Keratinocyte (primary cell): ENCODE data around the gene IGSF1. TPM values are rescaled to one million over a fixed set of nuclear protein-coding genes. Genes with fewer than 3 reads are reported as not detected.
"Not testable (repeated sequence)": the region's sequence is repeated elsewhere in the genome, so short reads cannot be mapped to it uniquely, and the experiment has no call there.

Source experiments
- DNase-seq: peaks from one replicate; pipeline ENCODE4 v3.0.0-alpha.2; 2011; ENCODE audit warnings: low read depth, missing footprints, low spot score
- FAIRE-seq: peaks from 2 replicates; lab custom pipeline; 2011; peaks lifted over from hg19 to GRCh38; lab: Jason Lieb, UNC
- H2AFZ ChIP-seq: 2 replicates; pipeline ENCODE4 v1.6.0; 2012; ENCODE audit warnings: low read length, control low read depth, inconsistent platforms; ENCODE audit not compliant: control insufficient read depth
- H3K27ac ChIP-seq: 2 replicates; pipeline ENCODE4 v1.5.1; 2011; ENCODE audit warnings: low read length; ENCODE audit not compliant: control insufficient read depth, insufficient read depth
- H3K27me3 ChIP-seq: 3 replicates; pipeline ENCODE4 v1.6.0; 2011; ENCODE audit warnings: low read length; ENCODE audit not compliant: control insufficient read depth, insufficient read depth; ENCODE audit errors: extremely low read depth
- H3K36me3 ChIP-seq, 2 experiments: 2 replicates in 1 of 2; 3 replicates in 1 of 2; pipeline ENCODE4 v1.5.1; 2011; ENCODE audit warnings: low read length in 2 of 2, mild to moderate bottlenecking in 1 of 2; ENCODE audit not compliant: control insufficient read depth in 2 of 2, insufficient read depth in 2 of 2; ENCODE audit errors: extremely low read depth in 1 of 2
- H3K4me1 ChIP-seq: 3 replicates; pipeline ENCODE4 v1.5.1; 2011; ENCODE audit warnings: low read length; ENCODE audit not compliant: control insufficient read depth, insufficient read depth; ENCODE audit errors: extremely low read depth
- H3K4me2 ChIP-seq: 3 replicates; pipeline ENCODE4 v1.6.0; 2011; ENCODE audit warnings: low read depth, low read length; ENCODE audit not compliant: control insufficient read depth, insufficient read depth; ENCODE audit errors: extremely low read depth
- H3K4me3 ChIP-seq, 3 experiments: fragments of 200-600 bp in 1 of 3; sonication (generic) in 1 of 3; 2 replicates in 2 of 3; 3 replicates in 1 of 3; pipeline ENCODE4 v1.5.1; 2011 to 2016; ENCODE audit warnings: low read length in 3 of 3, mild to moderate bottlenecking in 3 of 3, control low read depth in 2 of 3, inconsistent platforms in 1 of 3, low read depth in 1 of 3, mixed read lengths in 1 of 3, mixed run types in 1 of 3, moderate library complexity in 1 of 3; ENCODE audit not compliant: control insufficient read depth in 2 of 3, insufficient read depth in 2 of 3; ENCODE audit errors: extremely low read depth in 1 of 3
- H3K79me2 ChIP-seq: 2 replicates; pipeline ENCODE4 v1.6.0; 2012; ENCODE audit warnings: low read length; ENCODE audit not compliant: control insufficient read depth, insufficient read depth
- H3K9ac ChIP-seq: 3 replicates; pipeline ENCODE4 v1.6.0; 2011; ENCODE audit warnings: low read length; ENCODE audit not compliant: control insufficient read depth, insufficient read depth; ENCODE audit errors: extremely low read depth
- H3K9me1 ChIP-seq: 3 replicates; pipeline ENCODE4 v1.6.0; 2011; ENCODE audit warnings: low read length; ENCODE audit not compliant: control insufficient read depth, insufficient read depth; ENCODE audit errors: extremely low read depth
- H3K9me3 ChIP-seq: 2 replicates; pipeline ENCODE4 v1.5.1; 2012; ENCODE audit warnings: low read depth, low read length; ENCODE audit not compliant: control insufficient read depth
- H4K20me1 ChIP-seq: 3 replicates; pipeline ENCODE4 v1.6.0; 2011; ENCODE audit warnings: low read length; ENCODE audit not compliant: control insufficient read depth, insufficient read depth; ENCODE audit errors: extremely low read depth
- EZH2 ChIP-seq: IDR thresholded peaks from one replicate; pipeline ENCODE4 v1.6.1; 2012; ENCODE audit warnings: inconsistent platforms, mild to moderate bottlenecking, low read length, moderate library complexity
- dilution Hi-C: fragments of 300-500 bp; cut with MboI; formaldehyde crosslinking; loops from one replicate; pipeline ENCODE4 v1.7.0; 2020; ENCODE audit warnings: low sequenced_read_pairs; ENCODE audit not compliant: extremely low pct_ligation_motif_present
- polyA plus RNA-seq, 5 experiments: library from polyadenylated mRNA; depleted of rRNA in 3 of 5; stranded (reverse) in 3 of 5; stranded (forward) in 1 of 5; unstranded in 1 of 5; fragments of >200 nt; gene quantifications; 1 replicate in 1 of 5; 2 replicates in 3 of 5; 3 replicates in 1 of 5; pipeline versions ENCODE4 v1.2.1 to v1.2.3, GENCODE V29; 2011 to 2012; ENCODE audit warnings: missing spikeins in 2 of 5, low read depth in 1 of 5, low replicate concordance in 1 of 5
- TF ChIP-seq, protein P1 (sequence below), 3 experiments: IDR thresholded peaks in 1 of 3; conservative IDR thresholded peaks in 1 of 3; optimal IDR thresholded peaks in 1 of 3; 2 replicates in 2 of 3; 3 replicates in 1 of 3; pipeline versions ENCODE3 to v1.5.1; 2011; ENCODE audit warnings: low read length in 3 of 3, mild to moderate bottlenecking in 3 of 3, moderate library complexity in 2 of 3, control low read depth in 1 of 3, inconsistent platforms in 1 of 3; ENCODE audit not compliant: insufficient read depth in 2 of 3; ENCODE audit errors: extremely low read depth in 1 of 3

IGSF1 gene
- polyA plus RNA-seq, 1 donor (not counting 4 experiments of a cell fraction or from before 2014, with no cell fraction given) = not detected

DNA sequence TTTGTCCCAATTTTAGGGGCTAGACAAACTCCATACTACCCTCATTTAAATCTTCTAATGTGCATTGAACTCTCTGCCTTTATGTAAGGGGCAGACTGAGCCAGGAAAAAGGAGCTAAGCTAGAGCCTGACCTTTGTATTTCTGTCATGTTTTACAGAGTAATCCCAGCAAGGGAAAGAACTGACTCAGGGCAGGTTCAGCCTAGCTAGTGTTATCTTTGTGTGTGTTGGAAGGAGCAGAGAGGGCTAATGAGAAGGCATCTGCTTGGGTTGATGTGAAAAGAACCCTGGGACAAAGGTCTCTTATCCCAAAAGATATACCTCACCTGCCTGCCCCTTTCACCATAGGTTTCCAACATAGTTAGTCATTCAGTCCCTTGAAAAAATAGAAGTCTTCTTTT, 31.7 kb downstream of the IGSF1 start:
- Histone ChIP-seq H3K79me2 (no peaks in the 10 kb centered on the region), H3K4me1 (no peaks in the 10 kb centered on the region), H3K9me1 (no peaks in the 10 kb centered on the region), H4K20me1 (no peaks in the 10 kb centered on the region), H3K9me3 (no peaks in the 10 kb centered on the region), H3K27ac (no peak overlapping the region), H3K4me3 (no peak overlapping the region), H3K9ac (no peak overlapping the region), H2AFZ (no peak overlapping the region), H3K27me3 (no peaks in the 10 kb centered on the region), H3K36me3 (no peaks in the 10 kb centered on the region), H3K4me2 (no peak overlapping the region)
- DNase-seq (no peak), FAIRE-seq (no peak)
- dilution Hi-C loops = no loop called here
- no peak for TF ChIP-seq EZH2
- TF ChIP-seq, protein P1, sequence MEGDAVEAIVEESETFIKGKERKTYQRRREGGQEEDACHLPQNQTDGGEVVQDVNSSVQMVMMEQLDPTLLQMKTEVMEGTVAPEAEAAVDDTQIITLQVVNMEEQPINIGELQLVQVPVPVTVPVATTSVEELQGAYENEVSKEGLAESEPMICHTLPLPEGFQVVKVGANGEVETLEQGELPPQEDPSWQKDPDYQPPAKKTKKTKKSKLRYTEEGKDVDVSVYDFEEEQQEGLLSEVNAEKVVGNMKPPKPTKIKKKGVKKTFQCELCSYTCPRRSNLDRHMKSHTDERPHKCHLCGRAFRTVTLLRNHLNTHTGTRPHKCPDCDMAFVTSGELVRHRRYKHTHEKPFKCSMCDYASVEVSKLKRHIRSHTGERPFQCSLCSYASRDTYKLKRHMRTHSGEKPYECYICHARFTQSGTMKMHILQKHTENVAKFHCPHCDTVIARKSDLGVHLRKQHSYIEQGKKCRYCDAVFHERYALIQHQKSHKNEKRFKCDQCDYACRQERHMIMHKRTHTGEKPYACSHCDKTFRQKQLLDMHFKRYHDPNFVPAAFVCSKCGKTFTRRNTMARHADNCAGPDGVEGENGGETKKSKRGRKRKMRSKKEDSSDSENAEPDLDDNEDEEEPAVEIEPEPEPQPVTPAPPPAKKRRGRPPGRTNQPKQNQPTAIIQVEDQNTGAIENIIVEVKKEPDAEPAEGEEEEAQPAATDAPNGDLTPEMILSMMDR (optimal IDR thresholded peaks at IDR 0.05 in 1 of 3, IDR thresholded peaks at IDR 0.05 in 1 of 3, conservative IDR thresholded peaks at IDR 0.05 in 1 of 3; ENCODE audit: extremely low read depth in 1 of 3, insufficient read depth in 2 of 3, low read length in 3 of 3) = no peak

DNA sequence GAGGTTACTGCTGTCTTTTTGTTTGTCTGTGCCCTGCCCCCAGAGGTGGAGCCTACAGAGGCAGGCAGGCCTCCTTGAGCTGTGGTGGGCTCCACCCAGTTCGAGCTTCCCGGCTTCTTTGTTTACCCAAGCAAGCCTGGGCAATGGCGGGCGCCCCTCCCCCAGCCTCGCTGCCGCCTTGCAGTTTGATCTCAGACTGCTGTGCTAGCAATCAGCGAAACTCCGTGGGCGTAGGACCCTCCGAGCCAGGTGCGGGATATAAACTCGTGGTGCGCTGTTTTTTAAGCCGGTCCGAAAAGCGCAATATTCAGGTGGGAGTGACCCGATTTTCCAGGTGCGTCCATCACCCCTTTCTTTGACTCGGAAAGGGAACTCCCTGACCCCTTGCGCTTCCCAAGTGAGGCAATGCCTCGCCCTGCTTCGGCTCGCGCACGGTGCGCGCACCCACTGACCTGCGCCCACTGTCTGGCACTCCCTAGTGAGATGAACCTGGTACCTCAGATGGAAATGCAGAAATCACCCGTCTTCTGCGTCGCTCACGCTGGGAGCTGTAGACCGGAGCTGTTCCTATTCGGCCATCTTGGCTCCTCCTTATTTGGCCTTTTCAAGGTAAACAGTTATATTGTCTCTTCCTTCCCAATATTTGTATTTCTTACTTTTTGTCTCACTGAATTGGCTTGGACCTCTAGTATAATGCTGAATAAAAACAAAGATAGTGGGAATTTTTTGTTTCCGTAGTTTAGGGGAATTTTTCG, 37.9 kb downstream of the IGSF1 start:
- H3K9me1 ChIP-seq, dilution Hi-C loops, FAIRE-seq, H3K4me3 ChIP-seq, H3K36me3 ChIP-seq, H3K27ac ChIP-seq, H2AFZ ChIP-seq, H3K27me3 ChIP-seq, H3K79me2 ChIP-seq, H3K4me2 ChIP-seq, H3K9ac ChIP-seq, H3K4me1 ChIP-seq, H3K9me3 ChIP-seq, DNase-seq, H4K20me1 ChIP-seq: not testable (repeated sequence)

DNA sequence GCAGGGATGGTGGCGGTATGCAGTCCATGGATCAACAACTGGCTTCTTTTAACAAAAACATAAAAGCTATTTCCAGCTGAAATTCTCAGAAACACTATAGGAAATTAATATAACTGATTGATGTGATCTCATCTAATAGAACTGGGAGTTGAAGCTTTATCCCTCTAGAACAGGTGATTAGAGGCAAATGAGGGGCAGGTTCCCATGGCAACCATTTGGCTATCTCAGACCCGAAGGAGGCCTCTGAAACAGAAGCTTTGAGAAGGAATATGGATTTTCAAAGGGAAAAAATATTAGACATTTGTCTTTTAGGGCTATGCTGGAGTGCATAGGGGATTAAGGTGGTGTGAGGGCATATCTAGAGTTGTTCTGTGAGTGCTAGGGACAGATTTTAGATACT, 50.0 kb downstream of the IGSF1 start:
- Histone ChIP-seq H4K20me1 (no peaks in the 10 kb centered on the region), H3K4me2 (no peak overlapping the region), H3K4me3 (no peak overlapping the region), H2AFZ (no peak overlapping the region), H3K27ac (no peak overlapping the region), H3K9me3 (no peaks in the 10 kb centered on the region), H3K79me2 (no peaks in the 10 kb centered on the region), H3K27me3 (no peaks in the 10 kb centered on the region), H3K9me1 (no peaks in the 10 kb centered on the region), H3K9ac (no peak overlapping the region), H3K36me3 (no peaks in the 10 kb centered on the region), H3K4me1 (no peaks in the 10 kb centered on the region)
- DNase-seq = no peak
- dilution Hi-C loops = no loop called here
- FAIRE-seq = no peak
- TF ChIP-seq EZH2 = no peak
- TF ChIP-seq, protein P1 (optimal IDR thresholded peaks at IDR 0.05 in 1 of 3, IDR thresholded peaks at IDR 0.05 in 1 of 3, conservative IDR thresholded peaks at IDR 0.05 in 1 of 3; ENCODE audit: extremely low read depth in 1 of 3, insufficient read depth in 2 of 3, low read length in 3 of 3) = no peak
